Cardiac fibroblast (primary cell): ENCODE results near the gene NINL.

ENCODE experiments used
- DNase-seq, 2 donors: peaks; one replicate each; pipeline versions ENCODE4 v3.0.0 to v3.0.0-alpha.2; 2010; ENCODE audit warnings: low read depth in 2 of 2
- H3K4me3 ChIP-seq, 2 donors: replicated peaks in 1 of 2; 1 replicate in 1 of 2; 2 replicates in 1 of 2; pipeline ENCODE4 v1.5.1; 2011; ENCODE audit warnings: low read depth in 2 of 2, low read length in 2 of 2, mild to moderate bottlenecking in 2 of 2, moderate library complexity in 1 of 2
- TF ChIP-seq, protein P1 (sequence below): IDR thresholded peaks from one replicate; pipeline ENCODE4 v1.5.1; 2011; ENCODE audit warnings: low read depth, mild to moderate bottlenecking, low read length, inconsistent platforms

Gene NINL

GRCh38 chr20:25461786-25462545 is 123.4 kb downstream of the NINL start:
- TF ChIP-seq, protein P1, sequence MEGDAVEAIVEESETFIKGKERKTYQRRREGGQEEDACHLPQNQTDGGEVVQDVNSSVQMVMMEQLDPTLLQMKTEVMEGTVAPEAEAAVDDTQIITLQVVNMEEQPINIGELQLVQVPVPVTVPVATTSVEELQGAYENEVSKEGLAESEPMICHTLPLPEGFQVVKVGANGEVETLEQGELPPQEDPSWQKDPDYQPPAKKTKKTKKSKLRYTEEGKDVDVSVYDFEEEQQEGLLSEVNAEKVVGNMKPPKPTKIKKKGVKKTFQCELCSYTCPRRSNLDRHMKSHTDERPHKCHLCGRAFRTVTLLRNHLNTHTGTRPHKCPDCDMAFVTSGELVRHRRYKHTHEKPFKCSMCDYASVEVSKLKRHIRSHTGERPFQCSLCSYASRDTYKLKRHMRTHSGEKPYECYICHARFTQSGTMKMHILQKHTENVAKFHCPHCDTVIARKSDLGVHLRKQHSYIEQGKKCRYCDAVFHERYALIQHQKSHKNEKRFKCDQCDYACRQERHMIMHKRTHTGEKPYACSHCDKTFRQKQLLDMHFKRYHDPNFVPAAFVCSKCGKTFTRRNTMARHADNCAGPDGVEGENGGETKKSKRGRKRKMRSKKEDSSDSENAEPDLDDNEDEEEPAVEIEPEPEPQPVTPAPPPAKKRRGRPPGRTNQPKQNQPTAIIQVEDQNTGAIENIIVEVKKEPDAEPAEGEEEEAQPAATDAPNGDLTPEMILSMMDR: no peak
- no peak for DNase-seq
- no peak overlapping the region for H3K4me3 ChIP-seq

DNA sequence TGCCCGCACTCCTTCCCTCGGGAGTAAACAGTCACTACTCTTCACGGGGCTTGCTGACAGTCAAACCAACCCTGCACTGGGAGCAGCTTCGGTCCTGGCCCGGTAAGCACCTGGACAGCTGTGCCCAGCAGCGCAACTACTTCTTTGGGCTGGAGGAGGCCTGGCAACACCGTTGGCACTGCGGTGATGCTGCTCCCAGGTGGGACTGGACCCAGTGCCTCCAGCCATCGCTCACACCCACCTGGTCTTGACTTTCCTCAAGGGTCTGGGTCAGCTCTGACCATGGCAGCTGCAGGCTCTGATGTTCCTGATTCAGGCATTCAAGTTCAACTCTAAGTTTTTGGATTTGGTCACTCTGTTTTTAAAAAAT is 124.1 kb downstream of the NINL start:
- no peak for DNase-seq
- no peak overlapping the region for H3K4me3 ChIP-seq
- TF ChIP-seq, protein P1: no peak

GRCh38 chr20:25460566-25461280 is 124.6 kb downstream of the NINL start:
- DNase-seq: no peak

DNA sequence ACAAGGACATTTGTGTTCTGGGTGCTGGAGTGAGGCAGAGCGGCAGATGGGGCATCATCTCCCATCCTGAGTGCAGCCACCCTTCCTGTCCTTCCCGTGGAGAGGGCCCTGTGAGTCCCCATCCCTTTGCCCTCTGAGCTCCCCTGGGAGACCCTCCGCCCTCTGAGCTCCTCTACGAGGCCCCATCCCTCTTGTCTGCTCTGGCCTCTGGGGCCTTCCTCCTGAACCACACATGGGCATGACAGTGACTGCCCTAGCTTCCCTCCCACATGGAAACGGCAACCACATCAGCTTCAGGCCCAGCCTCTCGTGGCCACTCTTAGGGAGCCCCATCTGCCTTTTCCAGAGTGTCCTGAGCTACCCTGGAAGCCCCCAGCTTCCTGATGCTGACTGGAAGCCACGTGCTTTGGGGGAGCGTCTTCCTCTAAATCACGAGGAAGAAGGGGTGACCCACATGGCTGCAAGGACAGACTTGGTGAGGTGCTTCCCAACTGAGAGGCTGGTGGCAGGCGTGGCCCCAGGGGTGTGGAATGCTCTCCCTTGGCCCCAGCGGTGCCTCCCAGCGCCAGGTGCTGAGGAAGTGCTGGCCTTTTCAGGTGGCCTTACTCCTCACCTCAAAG is 125.3 kb downstream of the NINL start:
- TF ChIP-seq, protein P1: no peak
- no peak for DNase-seq
- no peak overlapping the region for H3K4me3 ChIP-seq

More at GRCh38 chr20:25460566-25461280, 124.6 kb downstream of the NINL start:
- TF ChIP-seq, protein P1: no peak
- H3K4me3 ChIP-seq: no peak overlapping the region

DNA sequence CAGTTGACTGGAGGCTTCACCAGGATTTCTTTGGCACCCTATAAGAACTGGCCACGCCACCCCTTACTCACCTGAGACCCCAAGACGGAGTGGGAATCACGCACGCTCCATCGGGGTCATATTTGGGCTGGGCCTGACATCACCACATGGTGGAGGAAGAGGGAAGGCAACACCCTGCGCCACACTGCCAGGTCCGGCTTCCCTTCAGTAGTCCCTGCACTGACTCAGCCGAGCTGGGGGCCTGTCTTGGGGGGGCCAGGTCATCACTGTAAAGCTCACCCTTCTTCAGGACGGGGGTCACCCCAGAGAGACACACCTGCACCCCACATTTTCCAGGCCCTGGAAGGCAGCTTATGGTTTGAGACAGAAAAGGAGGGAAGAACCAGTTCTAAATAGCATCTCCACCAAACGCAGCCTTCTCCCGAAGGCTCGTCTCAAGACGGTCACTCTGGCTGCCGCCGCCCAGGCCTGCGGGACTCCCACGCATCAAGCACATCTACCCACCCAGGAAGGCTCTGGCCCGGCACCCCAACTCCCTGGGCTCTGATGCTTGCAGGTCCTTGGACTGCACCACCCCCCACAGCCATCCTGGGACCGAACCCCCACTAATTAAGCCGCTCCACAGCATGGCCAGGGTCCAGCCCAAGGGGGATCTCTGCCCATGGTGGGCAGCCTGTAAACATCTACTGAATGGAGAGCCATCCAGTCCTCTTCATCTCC is 126.1 kb downstream of the NINL start:
- H3K4me3 ChIP-seq: no peak overlapping the region
- TF ChIP-seq, protein P1: no peak
- no peak for DNase-seq

DNA sequence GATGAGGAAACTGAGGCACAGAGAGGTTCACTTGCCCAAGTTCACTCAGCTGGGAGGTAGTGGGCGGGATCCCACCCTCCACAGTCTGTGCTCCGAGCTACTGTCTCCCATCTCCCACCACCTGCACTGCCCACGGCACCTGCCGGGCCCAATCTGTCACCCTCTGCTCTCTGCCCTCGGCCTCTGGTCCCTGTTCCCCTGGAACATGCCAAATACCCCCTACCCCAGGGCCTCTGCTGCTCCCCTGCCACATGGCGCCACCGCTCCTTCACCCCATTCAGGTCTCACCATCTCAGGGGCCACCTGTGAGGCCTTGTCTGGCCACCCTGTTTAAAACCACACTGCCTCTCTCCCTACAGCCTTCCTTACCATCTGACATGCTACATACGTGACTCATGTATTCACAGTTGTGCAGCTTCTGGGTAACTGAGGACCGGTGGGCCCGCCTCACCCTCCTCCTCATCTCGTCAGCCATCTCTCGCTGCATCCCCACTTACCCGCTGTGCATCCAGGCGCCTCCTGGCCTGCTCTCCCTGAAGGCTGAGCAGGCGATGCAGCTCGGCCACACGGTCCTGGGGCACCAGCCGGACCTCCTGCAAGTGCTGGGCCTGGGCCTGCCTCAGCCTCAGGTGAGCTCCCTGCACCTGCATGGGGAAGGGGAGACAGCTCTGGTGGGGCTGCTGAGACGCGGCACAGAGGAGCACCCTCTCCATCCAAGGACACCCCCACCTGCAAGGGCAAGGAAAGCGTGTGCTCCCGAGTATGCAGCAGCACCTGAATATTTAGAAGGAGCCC is 127.2 kb downstream of the NINL start:
- TF ChIP-seq, protein P1: no peak
- DNase-seq: no peak
- H3K4me3 ChIP-seq: no peak overlapping the region
